NCI-H1694 treated with DMSO at 0.1 percent for 48 hours (cell line): ENCODE measurements around the gene ANKRD13D.
A peak's percentile ranks its signal among the peaks of the same experiment; 100 is the strongest.
"Not testable (repeated sequence)": the region's sequence is repeated elsewhere in the genome, so short reads cannot be mapped to it uniquely, and the experiment has no call there.

Experiments used
- DNase-seq: peaks from one replicate; lab custom pipeline; 2025; lab: John Stamatoyannopoulos, UW

The ANKRD13D gene

DNA sequence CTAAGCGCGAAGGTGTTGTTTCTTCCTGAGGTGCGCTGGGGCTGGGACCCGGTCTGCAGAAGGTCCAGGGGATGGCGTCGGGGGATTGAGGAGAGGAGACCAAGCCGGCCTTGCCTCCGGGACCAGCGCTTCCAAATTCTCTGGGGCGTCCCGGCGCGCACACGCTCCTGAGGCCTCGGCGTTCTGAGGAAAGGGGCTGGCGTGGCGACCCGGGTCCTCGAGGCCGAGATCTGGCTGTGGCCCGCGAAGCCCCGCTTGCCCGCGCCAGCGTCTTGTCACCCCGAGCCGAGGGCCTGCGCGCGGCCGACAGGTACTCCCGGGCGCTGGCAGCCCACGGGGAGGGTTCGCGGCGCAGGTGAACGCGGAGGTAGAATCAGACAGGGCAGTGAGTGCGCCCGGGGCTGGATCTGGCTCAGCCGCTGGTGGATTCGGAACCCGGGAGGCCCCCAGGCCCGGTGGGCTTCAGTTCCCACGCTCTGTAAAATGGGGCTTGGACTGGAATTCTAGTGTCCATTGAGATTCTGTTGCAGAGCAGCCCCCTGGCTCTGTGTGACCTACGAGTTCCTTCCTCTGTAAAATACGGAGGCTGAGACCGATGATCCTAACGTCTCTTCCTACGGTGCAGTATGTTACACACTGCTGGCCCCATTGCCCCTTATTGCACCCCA, 28.9 kb downstream of the ANKRD13D start:
- no peak for DNase-seq

DNA sequence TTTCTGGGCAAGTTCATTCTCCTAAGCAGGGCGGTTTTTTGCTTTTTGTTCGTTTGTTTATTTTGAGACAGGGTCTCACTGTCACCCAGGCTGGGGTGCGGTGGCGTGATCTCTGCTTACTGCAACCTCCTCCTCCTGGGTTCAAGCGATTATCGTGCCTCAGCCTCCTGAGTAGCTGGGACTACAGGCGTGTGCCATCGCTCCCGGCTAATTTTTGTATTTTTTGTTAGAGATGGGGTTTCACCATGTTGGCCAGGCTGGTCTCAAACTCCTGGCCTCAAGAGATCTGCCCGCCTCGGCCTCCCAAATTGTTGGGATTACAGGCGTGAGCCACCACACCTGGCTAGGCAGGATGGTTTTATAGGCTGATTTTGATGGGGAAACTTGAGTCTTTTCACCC, 29.8 kb downstream of the ANKRD13D start:
- DNase-seq: not testable (repeated sequence)

DNA sequence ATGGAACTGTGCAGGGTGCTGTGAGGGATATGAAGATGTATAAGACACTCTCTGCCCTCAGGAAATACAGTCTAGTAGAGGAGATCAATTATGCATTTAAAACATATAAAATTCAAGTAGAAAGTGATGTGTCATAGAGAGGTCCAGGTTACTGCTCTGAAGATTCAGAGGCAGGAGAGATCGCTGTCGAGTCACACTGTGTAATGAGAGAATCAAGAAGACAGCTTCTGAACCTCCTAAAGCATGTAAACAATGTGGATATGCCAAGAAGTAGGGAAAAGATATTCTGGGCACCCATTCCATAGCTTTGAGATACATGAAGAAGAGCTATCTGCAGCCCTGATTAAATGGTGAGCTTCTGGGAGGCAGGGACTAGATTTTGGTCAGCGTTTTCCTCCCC, 30.9 kb downstream of the ANKRD13D start:
- no peak for DNase-seq

DNA sequence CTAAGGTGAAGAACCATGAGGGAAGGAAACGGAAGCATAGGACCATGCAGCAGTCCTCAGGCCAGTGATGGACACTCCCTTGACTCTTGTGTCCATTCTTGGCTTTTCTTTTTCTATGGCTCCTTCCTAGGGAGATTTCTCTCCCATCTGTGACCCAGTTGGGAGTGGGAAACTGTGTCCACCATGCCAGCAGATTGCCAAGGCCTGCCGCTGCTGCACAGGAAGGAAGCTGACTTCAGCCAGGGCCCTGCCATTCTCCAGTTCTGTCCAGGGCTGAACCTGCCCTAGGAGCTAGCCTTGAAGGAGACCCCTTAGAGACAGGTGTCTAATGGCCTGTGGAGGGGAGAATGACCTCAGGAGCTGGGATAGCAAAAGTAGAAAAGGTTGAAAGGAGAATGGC, 31.6 kb downstream of the ANKRD13D start:
- no peak for DNase-seq

DNA sequence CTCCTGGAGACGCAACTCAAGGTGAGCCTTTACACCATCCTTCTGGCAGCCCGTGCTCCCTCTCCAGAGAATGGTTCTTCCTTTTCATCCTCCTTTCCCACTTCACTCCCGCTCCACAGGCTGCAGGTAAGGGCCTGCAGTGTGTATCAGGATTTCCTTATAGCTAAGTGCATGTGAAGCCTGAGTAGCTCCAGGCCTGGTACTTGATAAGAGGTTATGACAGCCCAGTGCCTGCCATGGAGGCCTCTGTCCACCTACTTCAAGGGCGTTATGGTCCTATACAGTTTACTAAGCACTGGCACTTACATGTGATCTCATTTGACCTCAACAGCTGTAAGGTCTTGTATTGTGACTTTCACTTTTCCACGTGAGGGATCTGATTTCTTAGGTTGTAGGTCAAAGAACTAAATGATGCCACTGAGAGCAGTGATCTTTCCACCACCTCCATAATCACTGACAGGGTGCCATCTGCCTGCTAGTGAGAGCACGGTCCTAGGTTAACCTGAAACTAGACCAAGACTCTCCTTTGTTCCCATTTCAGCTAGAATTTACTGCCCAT, 32.3 kb downstream of the ANKRD13D start:
- DNase-seq: no peak

DNA sequence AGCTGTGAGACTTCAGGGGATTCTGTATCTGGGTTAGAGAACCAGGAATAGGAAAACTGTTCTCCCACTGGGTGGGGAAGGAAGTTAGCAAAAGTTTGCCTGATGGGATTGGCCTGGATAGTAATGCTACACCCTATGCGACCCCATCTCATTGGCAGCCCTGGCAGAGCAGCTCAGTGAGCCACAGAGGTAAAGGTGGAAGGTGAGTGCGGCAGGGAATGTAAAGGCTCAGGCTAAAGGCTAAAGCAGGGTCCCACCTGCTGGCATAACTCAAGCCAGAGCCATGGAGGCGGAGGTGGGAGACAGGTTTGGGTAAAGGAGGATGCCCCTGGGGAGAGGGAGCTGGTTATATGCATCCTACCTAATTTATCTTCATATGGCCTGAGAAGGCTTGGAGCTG, 32.9 kb downstream of the ANKRD13D start:
- no peak for DNase-seq

DNA sequence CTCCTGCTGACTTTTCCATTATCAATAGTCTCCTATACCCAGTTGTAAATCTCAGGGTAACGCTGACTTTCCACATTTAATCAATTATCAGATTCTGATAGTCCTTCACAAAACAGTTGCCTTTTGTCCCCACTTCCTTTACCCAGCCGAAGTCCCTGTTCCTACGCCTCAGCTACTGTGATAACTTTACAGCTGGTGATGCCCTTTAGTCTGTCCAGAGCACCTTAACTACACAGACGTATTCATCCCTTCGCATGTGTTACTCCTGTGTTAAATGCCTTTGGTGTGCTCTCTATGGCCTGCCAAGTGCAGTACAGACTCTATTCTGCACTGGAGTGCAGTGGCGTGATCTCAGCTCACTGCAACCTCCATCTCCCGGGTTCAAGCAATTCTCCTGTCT, 34.4 kb downstream of the ANKRD13D start:
- no peak for DNase-seq

DNA sequence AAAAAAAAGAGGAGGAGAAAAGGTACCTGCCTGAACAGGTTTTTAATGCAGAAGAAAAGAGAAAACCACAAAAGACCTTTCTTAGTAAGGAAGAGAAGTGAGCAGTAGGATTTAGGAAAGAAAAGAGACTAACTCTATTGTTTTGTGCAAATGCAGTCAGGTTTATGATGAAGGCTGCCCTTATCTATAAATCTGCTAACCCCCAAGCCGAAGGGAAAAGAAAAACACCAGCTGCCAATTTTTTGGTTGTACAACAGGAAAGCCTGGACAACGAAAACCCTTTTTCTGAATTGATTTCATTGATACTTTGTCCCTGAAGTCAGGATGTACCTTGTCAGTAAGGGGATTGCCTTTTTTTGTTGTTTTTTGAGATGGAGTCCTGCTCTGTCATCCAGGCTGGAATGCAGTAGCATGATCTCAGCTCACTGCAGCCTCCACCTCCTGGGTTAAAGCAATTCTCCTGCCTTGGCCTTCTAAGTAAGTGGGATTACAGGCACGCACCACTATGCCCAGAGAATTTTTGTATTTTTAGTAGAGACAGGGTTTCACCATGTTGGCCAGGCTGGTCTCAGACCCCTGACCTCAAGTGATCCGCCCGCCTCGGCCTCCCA, 43.1 kb downstream of the ANKRD13D start:
- DNase-seq: no peak

DNA sequence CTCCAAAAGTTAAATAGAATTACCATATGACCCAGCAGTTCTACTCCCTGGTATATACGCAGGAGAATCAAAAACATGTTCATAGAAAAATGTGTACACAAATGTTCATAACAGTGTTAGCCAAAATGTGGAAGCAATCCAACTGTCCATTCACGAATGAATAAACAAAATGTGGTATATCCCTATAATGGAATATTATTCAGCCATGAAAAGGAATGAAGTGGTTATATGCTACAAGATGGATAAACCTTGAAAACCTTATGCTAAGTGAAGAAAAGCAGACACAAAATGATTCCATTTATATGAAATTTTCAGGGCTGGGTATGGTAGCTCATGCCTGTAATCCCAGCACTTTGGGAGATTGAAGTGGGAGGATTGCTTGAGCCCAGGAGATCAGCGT, 48.2 kb downstream of the ANKRD13D start:
- DNase-seq: no peak

DNA sequence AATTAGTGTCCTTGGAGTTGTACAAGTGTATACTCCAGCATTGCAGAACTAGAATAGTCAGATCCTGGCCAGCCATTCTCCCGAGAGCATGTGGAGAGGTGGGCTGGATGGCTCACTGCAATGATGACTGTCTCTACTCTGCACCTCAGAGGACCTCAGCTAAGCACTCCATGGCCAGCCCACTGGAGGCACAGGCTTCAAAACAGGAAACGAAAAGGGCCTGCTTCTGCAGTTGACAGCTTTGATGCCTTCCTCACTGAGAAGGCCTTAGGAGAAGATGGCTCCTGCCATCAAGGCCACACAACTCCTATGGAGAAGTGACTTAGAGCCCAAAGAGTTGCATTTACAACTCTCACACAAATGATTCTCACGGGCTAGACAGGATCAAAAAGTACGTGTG, 55.2 kb downstream of the ANKRD13D start:
- DNase-seq: no peak

DNA sequence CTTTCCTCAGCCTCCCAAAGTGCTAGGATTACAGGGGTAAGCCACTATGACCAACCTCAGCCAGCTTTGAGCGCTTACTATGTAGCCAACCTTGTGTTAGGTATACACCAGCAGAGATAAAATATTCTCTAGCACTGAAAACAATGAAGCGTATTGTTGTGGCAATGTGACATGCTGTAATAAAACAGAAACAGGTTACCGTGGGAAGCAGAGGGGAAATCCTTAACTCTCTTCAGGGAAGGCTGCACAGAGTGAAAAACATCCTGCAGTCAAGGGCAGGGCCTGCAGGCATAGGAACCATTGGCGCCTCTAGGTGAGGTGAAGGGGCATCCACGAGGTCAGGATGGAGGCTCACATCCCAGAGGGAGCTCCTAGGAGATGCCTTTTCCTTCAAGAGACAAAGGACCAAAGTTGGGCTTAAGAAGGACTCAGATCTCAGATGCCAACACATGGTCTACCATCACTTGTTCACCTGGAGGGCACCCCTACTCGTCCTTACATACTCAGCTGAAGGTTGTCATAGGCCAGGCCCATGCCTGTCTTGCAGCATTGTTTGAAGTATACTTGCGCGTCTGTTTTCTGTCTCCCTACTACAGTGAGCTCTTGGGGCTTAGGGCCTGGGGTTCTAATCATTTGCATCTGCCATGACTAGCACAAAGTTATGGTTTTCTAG, 56.3 kb downstream of the ANKRD13D start:
- no peak for DNase-seq

DNA sequence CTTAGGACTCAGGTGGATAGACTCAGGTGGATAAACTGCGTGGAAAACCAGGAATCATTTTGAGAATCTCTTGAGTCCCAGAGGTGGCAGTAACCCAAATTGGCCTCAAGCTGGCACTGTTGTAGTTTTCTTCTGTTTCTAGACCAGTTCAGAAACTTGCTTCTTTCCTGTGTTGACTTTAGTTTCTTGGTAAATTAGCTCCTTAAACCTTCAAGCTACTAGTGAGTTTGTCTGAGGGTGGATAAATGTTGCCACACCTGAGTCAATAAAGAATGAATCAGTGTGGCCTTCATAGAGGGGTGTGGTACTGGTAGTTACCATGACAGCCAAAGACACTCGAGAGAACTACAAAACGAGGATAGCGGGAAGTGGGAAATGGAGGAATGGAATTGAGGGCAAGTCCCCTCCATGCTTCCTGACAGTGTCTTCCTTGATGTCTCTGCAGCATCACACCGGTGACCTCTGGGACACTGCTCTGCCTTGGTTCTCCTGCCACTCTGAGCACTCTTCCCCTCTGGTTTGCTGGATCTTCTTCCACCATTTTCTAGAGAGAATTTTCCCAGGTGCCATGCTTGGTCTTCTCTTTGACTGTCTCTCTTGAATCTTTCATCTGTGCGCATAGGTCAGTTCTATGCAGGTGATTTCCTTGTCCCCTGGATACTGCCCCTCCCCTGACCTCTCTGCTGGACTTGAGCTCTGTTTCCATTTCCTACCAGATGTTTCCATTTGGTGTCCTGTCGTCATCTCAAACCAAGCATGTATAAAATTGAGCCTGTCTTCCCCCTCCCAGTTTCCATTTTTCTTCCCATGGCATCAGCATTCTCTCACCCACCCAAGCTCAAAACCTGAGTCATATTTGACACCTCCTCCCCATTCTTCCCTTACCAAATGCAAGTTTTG, 57.1 kb downstream of the ANKRD13D start:
- no peak for DNase-seq

DNA sequence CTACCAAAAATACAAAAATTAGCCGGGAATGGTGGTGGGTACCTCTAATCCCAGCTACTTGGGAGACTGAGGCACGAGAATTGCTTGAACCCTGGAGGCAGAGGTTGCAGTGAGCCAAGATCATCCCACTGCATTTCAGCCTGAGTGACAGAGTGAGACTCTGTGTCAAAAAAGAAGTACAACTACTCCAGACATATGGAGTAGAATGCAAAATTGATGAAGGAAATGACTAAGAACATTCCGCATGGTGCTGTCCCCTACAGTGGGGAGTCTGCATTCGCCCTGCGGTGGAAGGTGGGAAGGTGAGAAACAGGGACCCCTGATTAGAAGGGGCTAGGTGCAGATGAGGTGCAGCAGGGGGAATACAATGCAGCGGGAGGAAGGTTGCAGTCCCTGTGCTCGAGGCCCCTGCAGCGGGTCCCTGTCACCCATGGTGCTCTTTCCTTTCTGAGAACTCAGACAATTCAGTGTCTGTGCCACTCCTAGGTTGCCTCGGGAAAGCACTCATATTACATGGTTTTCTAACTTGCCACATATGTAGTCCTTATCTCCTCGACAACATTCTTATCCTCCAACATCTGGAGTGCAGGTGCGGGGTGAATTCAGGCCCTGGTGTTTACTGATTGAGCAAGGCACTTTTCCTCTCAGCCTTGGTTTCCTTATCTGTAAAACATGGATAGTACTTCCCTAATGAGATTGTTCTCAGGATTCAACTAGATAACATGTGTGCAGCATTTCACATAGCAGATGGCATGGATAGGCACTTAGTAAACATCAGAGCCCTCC, 59.1 kb downstream of the ANKRD13D start:
- peak; percentile 73 for DNase-seq

DNA sequence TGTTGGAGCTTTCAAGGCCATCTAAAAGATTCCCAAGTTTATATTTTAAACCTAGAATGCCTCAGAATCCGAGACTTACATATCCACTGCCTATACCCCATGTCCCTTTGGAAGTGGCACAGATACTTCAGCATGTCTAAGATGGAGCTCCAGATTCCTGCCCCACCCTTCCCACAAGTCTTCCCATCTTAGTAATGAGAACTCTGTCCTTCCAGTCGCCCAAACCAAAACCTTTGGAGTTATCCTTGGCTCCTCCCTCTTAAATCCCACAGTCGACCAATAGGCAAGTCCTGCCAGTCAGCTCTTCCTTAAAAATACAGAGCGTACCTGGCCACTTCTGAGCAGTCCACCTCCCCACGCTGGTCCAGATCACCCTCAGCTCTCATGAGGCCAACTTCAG, 59.9 kb downstream of the ANKRD13D start:
- no peak for DNase-seq

DNA sequence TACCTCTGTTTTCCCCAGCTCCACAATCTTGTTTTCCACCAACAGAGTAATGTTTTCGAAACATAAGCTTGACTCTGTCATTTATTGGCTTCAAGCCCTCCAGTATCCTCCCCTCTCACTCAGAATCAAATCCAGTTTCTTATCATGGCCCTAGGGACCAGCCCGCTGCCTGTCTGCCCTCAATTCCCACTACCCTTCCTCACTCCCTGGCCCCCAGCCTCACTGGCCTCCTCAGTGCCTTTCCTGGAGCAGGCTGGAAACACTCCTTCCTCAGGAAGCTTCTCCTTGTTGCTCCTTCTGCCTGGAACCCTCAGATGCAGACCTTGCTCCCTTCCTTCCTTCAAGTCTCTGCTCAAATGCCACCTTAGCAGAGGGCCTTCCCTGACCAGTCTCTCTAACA, 60.4 kb downstream of the ANKRD13D start:
- no peak for DNase-seq

DNA sequence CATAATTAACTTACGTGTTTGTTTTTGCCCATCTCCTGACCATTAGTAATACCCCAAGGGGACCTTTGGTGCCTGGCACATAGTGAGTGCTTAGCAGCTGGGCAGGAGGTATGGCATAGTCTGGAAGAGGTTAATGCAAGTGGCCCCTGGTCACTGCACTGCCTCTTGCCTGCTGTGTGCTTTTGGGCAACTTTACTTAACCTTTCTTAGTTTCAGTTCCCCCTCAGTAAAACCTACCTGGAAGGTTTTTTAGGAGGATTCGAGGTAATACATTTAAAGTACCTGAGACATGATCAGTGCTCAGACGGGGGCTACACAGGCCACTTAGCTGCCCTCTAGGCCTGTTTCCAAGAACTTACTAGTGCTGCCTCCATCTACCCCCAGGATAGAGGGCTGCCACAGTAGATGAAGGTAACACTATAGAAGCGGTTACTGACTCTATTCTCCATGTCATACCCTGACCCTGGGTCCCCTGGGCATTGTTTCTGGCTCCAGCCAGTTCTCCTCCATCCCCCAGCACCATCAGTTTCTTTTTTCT, 60.9 kb downstream of the ANKRD13D start:
- no peak for DNase-seq

DNA sequence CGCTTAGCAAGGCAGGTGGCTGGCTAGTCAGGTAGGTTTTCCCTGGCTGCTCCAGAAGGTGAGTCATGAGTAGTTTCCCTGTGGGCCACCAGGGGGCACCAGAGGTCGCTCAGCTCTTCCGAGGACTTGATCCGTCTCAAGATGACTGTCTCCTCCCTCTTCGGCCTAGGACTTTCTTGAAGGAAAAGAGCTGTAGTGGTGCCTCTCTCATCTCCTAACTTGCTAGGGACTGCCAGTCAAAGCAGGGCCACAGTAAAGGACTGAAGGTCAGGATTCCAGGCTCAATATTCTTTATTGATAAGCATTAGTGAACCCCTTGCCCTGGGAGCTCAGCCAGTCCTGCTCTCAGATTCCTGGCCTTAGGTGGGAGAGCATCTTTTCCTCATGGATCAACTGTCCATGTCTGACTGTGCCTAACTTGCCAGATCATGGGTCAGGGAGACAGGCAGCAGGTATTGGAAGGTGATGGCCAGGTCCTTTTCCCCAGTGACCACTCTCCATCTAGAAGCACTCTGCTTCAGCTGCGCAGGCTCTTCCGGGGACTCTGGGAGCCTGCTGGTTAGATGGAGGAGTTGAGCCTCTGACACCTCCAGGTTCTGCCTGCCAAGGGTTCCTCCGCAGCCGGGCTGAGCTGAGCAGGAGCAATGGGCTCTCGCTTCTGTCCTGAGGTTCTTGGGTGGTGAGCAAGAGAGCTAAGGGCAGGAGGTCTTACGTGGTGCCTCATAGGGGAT, 62.3 kb downstream of the ANKRD13D start:
- no peak for DNase-seq
